Fibroblast of villous mesenchyme (primary cell): Measurements from ENCODE around the gene COL1A1. TPM values are rescaled to one million over a fixed set of nuclear protein-coding genes. Genes with fewer than 3 reads are reported as not detected.

Source experiments
- DNase-seq: peaks from one replicate; pipeline ENCODE4 v3.0.0-alpha.2; 2010; ENCODE audit warnings: low read depth
- H3K4me3 ChIP-seq: 2 replicates; pipeline ENCODE4 v1.5.1; 2011; ENCODE audit warnings: low read depth, mild to moderate bottlenecking, low read length
- CTCF ChIP-seq: IDR thresholded peaks from 2 replicates; pipeline ENCODE4 v1.5.1; 2012; ENCODE audit warnings: low read depth, mild to moderate bottlenecking, low read length; ENCODE audit not compliant: insufficient read depth
- total RNA-seq: library from RNA; depleted of rRNA; stranded (reverse); fragments of >200 nt; gene quantifications from 2 replicates; pipeline ENCODE4 v1.2.3, GENCODE V29; 2012

The COL1A1 gene
- total RNA-seq, 1 donor = 2,749 TPM

DNA sequence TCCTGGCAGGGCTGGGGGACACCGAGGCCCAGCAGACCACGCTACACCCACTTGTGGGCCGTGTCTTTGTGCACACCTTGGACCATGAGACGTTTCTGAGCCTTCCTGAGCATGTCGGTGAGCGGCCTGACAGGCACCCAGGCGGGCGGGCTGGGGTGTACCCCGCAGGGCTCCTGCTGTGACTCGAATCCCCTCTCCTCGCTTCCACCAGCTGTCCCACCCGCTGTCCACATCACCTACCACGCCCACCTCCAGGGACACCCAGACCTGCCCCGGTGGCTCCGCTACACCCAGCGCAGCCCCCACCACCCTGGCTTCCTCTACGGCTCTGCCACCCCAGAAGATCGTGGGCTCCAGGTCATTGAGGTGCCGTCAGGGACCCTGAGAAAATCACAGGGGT is 34.1 kb downstream of the COL1A1 start:
- TF ChIP-seq CTCF = no peak
- DNase-seq = no peak
- H3K4me3 ChIP-seq = no peak overlapping the region

DNA sequence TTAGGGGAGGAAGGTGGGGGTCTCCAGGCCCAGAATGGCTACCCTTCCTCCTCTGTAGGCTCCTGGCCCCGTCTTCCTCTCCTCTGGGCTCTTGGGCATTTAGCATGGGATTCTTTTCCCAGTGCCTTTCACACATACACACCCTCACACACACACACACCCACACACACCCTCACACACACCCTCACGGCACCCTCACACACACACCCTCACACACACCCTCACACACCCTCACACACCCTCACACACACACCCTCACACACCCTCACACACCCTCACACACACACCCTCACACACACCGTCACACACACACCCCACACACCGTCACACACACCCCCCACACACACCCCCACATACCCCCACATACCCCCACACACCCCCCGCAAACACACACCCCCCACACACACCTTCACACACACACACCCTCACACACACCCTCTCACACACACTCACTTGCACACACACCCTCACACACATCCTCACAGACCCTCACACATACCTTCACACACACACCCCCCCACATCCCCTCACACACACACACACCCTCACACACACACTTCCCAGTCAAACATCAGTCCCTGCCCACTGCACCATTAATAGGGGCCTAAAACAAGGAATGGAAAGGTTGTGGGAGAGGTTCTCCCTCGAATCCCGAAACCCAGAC is 34.8 kb downstream of the COL1A1 start:
- no peak for TF ChIP-seq CTCF
- no peak overlapping the region for H3K4me3 ChIP-seq
- DNase-seq = no peak

DNA sequence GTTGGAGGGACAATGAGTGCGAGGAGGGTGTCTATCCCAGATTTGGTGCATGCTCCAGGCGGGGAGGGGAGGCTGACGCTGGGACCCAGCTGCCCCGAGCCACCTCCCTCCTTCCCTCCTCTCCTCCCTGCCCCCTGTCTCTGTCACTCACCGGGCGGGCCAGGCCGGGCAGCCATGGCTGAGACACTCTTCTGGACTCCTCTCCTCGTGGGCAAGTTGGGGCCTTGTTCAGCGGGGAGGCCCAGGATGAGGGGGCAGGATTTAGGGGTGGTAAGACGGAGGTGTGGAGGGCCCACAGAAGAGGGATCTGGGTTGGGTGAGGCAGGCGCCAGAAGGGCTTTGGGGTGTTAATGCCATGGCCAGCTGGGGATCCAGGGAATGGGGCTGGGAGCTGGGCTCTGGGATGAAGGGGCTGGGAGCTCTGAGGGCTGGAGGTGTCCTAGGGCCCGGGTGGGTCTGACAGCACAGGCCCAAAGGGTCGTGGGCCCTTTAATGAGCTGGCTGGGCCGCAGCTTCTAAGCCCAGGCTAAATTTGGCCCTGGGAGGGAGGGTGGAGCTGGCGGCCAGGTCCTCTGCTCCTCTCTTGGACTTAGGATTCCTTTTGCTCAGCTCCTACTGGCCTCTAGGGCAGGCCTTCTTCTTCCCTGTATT is 35.4 kb downstream of the COL1A1 start, which contains the start of gene SGCA:
Gene SGCA (plus strand): TSS at position 139 of the 651 bp plus-strand sequence. CDS start 36 bp downstream, at position 175.
- DNase-seq = no peak

DNA sequence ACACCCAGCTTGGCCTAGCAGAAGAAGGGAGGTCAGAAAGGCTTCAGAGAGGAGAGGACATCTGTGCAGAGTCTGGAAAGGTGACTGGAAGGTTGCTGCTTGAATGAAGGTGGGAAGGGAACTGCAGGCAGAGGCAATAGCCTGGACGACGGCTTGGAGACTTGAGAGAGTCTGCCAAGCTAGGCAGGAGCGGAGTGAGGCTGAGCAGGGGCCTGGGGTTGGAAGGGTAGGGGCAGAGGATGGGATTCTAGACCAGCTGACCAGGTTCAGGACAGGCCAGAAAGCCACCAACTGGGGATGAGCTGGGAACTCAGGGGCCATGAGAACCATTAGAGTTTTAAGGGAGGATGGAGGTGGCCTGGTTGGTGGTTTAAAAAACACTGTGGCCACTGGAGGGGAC is 36.0 kb downstream of the COL1A1 start:
- TF ChIP-seq CTCF = no peak
- no peak overlapping the region for H3K4me3 ChIP-seq
- DNase-seq = no peak

More for the DNA sequence above, 35.4 kb downstream of the COL1A1 start, which contains the start of gene SGCA:
- no peak for TF ChIP-seq CTCF
- H3K4me3 ChIP-seq = no peak within 1 kb of the TSS

DNA sequence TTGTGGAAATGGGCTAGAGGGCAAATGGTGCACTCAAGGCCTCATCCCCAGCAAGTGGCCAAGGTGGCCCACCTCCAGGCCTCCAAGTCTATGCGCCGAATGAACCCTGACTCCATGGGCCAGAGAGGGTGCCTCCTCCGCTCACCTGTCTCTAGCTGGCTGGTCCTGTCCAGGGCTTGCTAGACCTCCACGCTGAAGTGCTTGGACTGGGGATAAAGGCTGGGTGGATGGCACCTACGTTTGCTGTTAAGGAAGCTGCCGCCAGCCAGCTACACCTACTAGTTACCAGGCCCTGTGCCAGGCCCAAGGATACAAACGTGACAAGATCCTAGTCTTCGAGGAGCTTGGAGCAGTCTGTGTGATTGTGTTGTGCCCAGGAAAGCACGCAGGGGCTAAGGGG is 36.4 kb downstream of the COL1A1 start:
- DNase-seq = no peak
- no peak for TF ChIP-seq CTCF
- H3K4me3 ChIP-seq = no peak overlapping the region

DNA sequence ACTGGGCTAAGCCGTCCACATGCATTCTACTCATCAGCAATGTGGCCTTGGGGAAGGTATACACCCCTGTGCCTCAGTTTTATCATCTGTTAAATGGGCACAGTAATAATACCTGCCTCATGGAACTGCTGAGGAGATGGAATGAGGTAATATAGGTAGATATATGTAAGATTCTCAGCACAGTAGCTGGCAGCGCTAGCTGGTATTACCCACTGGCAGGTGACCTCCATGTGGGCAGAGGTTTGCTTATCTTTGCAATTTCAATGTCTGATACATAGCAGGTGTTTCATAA is 36.8 kb downstream of the COL1A1 start:
- no peak for DNase-seq
- TF ChIP-seq CTCF = no peak
- no peak overlapping the region for H3K4me3 ChIP-seq
